ENCODE data around the gene ENDOD1.

The ENDOD1 gene

DNA sequence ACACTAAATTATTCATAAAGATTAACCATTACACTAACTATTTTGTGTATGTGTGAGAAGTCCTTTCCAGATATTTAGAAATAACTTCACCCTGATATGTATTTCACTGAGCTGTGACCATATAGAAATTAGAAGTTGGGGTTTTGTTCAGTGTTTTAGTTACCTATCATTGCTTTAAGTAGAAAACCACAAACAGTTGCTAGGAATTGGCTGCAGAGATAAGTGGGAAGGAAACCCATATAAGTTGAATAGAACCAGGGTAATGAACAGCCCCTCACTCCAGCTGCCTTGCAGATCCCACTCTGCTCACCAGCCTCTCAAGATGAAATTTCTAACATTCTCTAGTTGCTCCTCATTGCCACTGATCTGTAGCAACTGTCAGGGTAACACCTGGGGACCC lies 12.7 kb upstream of the ENDOD1 start:
- no peak for DNase-seq

DNA sequence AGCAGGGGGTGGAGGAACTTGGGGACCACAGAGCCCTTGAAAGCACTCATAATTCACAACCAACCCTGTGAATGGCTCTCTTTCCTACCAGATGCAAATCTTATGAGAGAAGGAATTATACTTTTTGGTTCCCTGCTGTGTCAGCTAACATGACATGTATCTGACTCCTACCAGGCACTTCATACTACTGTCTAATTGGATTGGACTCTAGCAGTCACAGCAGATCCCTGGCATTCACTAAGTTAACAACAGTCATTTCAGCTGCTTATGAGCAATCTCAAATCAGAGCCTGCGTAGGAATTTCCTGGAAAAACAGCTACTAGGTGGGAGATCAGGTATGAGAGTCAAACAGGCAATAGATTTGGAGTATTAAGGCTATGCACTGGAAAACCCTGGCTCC lies 11.1 kb upstream of the ENDOD1 start:
- no peak for DNase-seq

DNA sequence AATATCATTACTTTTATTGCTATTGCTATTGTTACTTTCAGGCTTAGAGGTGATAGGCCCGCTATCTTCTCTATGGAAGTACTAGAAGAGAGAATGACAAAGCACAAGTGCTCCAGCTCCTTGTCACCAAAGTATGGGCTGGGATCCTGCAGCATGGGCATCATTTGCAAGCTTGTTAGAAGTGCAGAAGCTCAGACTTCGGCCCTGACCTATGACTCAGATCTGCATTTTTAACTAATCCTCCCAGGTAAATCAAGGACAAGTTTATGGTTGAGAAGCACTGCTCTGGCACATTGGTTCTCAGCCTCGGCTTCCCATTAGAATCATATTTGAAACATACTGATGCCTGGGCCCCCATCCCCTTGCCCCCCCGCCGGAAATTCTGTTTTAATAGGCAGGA lies 8.6 kb upstream of the ENDOD1 start:
- no peak for DNase-seq

DNA sequence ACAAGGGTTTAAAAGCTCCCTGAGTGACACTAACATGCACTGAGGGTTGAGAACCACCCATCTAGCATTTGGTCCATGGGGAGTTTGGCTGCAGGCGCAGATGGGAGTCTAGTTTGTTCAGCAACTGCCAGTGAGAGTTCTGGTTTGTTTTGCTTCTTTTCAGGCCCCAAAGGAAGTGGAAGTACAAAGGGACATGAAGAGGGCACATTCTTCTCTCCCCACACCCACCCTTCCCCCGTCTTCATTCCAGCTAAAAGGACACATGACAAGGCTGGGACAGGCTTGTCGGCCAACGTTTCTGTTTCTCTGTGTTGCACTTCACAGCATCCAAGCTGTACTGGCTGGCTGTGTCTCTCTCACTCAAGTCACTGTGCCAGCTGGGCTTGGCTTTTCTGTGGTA lies 8.2 kb upstream of the ENDOD1 start:
- no peak for DNase-seq

DNA sequence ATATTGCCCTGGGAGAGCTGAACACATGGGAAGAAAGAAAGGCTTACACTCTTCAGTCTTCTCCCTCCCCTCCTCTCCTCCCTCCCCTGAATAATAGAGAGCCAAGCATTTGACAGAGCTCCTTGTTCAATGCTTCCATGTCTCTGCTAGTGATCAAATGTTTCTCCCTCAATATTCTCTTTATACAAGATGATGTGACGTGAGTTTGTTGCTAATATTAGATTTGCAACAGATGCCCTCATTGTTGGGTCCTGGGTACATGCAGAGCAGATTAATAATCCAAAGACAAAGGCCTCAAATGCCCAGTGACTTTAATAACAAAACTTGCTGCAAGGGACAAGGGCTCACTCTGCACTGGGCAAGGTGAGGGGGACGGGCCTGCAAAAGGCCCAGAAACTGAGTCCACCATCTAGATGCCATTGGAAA lies 7.1 kb upstream of the ENDOD1 start:
- no peak for DNase-seq

DNA sequence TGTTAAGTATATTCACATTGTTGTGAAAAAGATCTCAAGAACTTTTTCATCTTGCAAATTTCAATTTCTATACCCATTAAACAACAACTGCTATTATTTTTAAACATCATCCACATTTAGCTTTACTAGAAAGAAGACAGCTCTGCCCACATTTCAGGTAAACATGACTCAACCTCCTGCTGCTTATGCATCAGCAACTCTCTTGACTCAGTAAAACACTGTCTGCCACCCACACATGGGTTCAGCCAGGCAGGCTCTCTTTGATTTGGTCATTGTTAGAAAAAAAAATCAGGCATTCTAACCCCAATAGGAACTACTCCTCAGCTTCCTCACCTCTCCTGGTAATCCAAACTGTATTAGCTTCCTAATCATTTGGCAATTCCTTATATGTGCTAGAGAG lies 5.1 kb upstream of the ENDOD1 start:
- no peak for DNase-seq

DNA sequence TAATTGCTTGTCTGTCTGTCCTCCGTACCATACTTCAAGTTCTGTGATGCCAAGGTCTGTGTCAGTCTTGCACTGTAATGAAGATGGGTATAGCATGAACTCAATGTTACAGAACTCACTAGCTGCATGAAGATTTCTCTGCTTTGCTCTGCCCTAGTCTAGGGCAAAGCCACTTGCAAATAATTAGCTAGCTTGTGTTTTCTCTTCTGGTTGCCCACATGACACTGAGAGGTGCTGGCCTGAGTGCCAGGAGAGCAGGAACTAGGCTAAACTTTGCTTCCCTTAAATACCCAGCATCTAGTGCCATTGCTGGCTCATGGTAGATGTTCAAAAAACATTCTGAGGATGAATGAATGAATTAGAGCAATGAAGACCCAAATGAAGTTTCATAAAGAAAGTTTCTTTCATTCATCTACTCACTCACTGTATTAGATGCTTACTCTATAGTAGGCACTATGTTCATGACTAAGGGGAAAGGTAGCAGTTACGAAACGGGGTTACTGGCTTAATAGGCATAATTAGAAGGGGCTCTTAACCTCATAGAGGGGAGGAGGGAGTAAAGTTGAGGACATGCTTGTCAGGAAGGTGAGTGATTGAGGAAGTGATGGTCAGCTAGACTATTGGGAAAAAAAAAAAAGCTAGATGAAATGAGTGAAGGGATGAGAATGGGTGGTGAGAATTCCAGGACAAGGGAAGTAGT lies 4.4 kb upstream of the ENDOD1 start:
- DNase-seq = no peak

DNA sequence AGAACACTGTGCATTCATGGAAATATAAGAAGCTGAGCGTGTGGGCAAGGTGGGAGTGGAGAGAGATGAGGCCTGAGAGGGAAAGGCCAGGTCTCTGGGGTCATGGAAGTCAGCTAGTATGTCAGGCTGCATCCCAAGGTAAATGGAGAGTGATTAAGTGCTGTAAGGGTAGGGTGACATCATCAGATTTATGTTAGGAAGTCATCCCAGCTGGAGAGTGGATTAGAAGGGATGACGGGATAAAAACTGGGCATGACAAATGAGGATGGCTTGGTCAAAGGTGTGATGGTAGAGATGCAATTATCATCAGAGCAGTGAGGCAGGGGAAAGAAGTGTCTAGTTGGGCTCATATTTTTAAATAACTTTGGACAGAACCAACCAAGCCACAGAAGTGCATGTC lies 3.5 kb upstream of the ENDOD1 start:
- DNase-seq = no peak

DNA sequence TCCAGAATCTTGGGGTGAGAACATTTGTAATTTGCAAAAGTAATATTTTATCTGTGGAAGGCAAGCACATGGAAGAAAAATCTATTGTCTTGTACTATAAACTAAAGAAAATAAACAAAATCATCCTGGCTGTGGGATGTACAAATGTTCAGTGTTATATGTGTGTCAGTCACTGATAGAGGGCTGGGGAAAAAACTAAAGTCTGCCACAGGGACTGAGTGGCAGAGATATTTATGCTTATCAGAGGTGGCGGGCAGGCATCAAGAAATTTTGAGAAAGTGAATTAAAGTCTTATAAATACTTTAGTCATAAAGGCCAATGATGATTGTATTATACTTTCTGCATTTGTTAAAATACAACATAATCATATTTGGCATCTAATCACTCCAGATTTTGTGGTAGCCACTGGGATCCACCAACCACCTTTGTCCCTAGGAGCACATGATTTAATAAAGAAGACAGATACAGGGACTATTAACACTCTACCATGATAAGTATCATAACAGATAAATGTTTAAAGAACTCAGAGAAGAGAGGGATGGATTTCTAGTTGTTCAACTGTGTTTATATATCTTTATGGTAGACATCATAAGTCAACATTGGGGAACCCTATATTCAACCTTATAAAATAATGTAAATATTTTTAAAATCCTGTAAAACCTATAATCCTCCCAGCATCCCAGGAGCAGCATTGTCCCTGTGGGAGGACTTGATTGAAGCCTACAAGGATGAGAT lies 2.6 kb upstream of the ENDOD1 start:
- DNase-seq = no peak

DNA sequence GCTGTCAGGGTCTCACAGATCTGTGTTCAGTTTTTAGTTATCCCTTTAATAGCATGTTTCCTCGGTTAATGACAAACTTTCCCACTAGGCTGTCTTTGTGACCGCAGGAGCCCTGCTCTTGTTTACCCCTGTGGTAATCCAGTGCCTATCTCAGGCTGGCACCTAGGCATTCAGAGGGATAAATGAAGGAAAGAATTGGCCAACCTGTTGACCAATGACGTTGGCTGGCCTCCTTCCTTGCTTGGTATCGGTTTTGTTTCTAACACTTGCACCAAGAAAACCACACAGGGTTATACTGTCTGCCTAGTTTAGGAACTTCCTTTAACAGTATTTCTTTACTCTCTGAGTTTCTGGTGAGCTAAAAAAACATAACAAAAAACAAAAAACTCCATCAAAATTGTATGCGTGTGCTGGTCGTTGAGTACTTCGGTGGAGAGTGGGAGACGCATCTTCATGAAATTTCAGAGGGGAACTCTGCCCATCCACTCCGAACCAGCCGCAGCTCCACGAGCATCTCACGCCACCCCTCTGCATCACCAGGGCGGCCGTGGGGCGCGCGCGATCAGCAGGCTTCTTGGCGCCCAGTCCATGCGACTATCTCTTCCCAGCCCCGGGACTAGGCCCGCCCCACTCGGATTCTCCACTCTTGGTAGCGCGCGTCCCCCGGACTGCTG lies 563 bp upstream of the ENDOD1 start:
- DNase-seq = no peak

DNA sequence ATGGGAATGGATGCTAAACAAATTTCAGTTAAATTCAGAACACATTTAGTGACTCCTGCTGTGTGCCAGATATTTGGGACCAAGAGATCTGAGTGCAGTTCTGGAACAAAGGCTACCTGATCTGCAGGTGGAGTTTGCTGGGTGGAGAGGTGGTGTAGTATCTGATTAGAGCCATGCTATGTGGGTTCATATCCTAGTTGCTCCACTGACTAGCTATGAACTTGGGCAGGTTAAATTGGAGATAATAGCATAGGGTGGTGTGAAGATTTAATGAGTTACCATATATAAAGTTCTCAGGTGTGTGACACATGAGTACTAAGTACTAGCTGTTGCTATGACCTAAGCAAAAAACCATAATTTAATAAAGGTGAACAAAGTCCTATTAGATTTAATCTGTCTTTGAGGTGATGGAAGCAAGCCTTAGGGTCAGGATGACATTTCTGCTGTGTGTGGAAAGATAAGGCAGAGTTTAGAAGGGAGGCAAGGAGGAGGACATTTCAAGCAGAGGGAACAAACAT lies 2.1 kb downstream of the ENDOD1 start:
- DNase-seq = no peak

DNA sequence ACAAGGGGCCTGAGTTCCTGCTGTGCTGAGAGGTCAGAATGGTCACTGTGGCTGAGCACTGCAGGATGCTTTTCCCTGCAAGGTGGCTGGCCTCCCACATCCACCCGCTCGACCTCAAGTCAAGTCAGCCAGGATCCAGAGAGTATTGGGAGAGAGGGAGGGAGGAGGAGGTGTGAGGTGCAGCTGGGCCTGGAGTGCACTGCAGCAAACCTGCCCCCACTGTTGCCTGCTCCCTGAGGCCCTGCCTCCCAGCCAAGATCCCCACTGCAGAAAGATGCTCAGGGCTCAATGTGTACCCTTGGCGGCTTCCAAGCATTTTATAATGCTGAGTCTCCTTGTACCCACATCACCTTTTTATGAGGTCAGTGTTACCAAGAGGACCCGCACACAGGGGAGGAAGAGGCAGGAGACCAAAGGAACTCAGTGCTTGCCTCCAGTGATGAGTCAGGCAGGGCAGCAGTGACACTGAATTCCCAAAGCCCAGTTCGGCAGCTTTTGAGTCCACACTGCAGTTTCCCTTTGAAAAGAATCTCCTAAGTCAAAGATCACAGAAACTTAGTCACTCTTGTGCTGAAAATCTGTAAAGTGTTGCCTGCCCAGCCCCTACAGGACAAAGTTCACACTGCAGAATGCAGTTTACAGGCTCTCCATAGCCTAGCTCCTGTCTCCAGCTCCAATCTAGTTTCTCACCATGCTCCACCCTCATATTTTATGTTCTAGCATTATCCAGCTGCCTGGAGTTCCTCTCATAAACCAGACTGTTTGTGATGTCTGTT lies 3.1 kb downstream of the ENDOD1 start:
- no peak for DNase-seq

DNA sequence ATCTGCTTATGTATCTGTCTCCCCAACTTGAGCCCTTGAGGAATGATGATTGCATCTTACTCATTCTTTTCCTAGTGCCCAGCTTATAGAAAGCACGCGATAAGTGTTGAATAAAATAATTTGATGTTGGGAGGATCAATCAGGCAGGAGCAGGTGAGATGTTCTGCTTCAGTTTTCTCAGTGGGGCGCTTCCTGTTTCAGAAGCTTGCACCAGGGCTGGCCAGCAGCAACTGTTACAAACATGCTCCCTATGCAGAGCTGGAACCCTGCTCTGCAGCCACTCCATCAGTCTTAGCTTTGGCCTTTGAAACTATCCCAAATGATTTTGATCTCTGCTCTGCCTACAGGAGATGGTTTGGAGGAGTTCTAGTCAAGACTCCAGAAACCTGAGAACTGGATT lies 3.9 kb downstream of the ENDOD1 start:
- no peak for DNase-seq

DNA sequence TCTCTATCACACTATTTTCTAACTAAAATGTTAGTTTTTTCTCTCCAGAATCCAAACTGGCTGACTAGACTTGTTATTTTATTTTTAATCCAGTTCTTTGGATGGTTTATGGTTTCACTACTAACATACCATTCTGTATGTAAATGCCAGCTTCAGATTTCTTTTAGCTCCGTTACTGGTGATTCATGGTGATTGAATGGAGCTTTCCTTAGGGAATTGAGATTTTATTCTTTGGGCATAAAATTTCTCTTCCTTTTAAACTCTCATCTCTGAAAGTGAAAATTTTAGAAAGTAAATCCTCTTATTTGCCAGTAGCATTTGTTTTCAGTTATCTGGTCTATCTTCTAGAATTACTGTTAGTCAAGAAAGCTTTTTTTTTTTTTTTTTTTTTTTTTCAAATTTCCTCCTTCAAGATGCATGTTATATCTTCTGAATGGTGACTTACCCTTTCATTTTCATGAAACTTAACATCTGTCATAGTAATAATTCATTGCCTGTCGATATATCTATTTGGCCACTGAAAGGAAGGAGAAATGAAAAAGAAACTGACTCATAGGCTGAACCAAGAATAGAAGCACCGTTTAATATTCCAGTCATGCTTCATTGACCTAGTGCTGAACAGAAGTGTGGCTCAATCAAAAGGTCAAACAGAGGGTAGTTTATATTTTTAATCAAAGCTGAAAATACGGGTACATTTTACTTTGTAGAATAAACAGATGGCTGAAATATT lies 6.4 kb downstream of the ENDOD1 start:
- DNase-seq = no peak

DNA sequence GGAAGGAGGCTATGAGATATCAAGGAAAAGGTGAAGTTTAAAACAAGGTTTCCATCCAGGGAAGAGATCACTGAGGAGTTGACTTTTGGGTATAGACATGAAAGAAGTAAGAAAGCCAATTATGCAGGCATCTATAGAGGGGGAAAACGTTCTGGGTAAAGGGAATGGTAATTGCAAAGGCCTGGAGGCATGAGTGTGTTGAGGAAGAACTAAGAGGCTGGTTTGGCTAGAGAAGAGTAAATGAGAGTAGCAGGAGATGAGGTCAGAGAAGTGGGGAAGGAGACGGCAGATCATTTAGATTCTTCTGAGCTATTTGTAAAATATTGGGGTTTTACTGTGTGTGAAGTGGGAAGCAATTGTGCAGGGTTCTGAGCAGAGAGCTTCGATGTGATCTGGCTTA lies 7.6 kb downstream of the ENDOD1 start:
- no peak for DNase-seq

DNA sequence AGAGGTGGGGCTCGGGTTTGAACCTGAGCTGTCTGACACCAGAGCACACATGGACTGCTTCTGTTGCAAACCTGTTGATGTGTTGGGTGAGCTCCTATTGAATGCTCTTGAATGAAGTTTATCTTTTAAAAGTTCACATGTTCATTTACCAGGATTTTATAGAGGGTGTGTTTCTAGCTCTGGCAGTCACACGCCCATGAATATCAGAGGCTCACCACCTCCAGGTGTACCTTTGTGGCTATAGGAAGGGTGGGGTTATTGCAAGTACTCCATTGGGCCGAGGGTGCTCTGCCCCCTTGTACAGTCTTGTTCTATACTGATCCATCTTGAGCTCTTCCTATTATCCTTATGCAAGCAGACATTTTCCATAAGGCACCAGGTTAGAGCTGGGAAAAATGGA lies 9.2 kb downstream of the ENDOD1 start:
- no peak for DNase-seq

DNA sequence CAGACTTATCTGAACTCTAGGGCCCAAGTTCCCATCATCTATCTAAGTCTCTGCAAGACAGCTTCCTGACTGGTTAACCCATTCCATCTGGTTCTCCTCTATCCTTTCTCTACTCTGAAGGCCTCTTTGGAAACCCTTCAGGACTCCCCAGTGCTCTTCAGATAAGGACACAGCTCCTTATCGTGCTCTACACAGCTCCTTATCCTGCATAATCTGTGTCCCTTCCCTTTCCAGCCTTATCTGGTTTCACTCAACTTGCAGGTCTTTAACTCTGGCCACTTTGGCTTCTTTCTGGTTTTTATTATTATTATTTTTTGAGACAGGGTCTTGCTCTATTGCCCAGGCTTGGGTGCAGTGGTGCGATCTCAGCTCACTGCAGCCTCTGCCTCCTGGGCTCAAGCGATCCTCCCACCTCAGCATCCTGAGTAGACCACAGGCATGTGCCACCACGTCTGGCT lies 10.6 kb downstream of the ENDOD1 start:
- DNase-seq = no peak

DNA sequence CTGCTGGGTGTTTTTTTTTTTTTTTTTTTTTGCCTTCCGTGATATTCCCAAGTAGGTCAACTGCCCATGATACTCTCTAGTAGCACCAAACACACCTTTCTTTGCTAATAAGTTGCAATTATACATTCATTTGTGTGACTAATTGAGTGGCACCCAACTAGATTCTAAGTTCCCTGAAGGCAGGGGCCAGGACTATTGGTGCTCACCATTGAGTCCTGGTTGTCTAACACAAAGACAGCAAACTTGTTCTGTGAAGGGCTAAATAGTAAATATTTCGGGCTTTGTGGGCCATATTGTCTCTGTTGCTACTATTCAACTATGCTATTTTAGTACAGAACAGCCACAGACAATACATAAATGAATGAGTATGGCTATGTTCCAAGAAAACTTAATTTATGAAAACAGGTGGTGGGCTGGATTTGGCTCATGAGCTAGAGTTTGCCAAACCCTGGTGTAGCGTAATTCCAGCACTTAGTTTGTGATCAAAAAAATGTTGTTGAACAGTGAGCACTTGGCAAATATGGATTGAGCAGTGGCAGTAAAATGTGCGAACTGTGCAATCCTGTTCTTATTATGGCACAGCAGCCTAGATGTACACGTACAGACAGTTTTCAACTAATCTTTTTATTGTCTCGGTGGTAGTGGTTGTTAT lies 11.3 kb downstream of the ENDOD1 start:
- DNase-seq = no peak

DNA sequence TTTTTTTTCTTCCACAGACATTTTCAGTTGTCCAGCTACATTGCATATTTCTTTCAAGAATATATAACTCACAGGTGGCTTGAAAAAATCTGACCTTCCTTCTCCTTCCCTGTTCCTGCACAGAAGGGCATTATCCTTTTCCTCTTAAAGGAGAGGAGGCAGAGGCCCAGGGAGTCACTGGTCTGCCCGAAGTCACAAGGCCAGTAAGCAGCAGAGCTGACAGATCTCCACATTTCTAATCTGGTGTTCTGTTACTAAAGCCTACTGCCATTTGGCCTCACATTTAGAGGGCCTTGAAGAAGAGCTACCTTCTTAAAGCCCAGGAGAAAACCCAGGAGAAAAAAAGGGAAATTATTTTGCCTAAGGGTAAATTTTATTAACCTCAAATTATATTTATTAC lies 12.3 kb downstream of the ENDOD1 start:
- no peak for DNase-seq

DNA sequence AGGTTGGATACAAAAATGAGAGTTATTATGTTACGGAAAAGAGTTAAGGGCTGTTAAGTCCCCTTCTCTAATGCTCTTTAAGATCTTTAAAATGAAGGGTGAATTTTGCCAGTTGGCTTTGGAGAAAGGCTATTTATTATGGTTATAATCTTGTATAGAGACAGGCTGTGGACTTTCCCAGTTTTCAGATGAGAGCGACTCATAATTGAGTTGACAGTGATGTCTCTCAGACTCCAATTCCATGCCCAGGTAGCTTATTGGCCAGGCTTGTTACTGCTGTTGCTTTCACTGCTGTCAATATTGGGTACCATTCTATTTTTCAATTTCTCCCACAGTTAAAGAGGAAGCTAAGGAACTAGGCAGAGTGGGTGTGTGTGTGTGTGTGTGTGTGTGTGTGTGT lies 13.1 kb downstream of the ENDOD1 start:
- no peak for DNase-seq

DNA sequence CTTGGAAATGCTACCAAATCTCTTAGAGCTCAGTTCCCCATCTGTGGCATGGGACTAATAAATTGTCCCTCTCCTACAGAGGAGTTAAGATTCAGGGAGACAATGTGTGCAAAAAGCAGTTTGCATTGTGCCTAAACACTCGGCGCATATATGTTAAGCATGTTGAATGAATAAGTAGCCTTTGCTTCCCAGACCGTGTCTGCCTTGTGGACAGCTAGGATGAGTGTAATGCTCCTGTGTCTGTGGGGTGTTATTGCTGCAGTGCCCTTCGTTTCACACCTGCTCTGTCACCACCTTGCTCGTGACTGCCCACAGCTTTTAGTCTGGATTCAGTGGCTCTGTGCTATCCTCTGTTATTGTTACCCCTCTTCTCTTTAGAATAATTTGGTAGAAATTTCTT lies 14.1 kb downstream of the ENDOD1 start:
- DNase-seq = no peak
